Measurements from ENCODE around the gene NDUFAF2. TPM values are rescaled to one million over a fixed set of nuclear protein-coding genes. Genes with fewer than 3 reads are reported as not detected.

NDUFAF2 gene
- polyA plus RNA-seq, 1 donor: 39.3 TPM

DNA sequence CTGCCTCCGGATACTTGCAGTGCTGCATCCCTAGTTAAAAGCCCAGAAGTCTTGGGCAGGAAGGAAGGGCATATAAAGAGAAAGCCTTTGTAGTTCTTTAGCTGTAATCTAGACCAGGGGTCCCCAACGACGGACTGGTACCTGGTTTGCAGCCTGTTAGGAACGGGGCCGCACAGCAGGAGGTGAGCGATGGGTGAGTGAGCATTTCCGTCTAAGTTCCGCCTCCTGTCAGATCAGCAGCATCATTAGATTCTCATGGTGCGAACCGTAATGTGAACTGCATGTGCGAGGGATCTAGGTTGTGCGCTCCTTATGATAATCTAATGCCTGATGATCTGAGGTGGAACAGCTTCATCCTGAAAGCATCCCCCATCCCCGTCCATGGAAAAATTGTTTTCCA is 218.9 kb downstream of the NDUFAF2 start:
- Histone ChIP-seq H3K27me3 (ENCODE audit: control insufficient read depth, insufficient read depth, low read length) (no peaks in the 10 kb centered on the region), H3K27ac (ENCODE audit: low read length) (no peak overlapping the region), H3K4me3 (ENCODE audit: low read length) (no peak overlapping the region), H3K4me1 (ENCODE audit: control insufficient read depth, insufficient read depth, low read length) (peaks cover 2% of the 10 kb centered on the region), H3K9me3 (ENCODE audit: control insufficient read depth, low read depth, low read length) (no peaks in the 10 kb centered on the region), H3K36me3 (ENCODE audit: control insufficient read depth, insufficient read depth, low read length) (peaks cover 10% of the 10 kb centered on the region)
- 60% methylated on average over 1 of the region's 13 CpGs for WGBS (ENCODE audit: insufficient coverage, low lambda C conversion rate)
- DNase-seq: no peak

GRCh38 chr5:61167382-61167781 is 222.4 kb downstream of the NDUFAF2 start:
- Histone ChIP-seq H3K36me3 (ENCODE audit: control insufficient read depth, insufficient read depth, low read length) (no peaks in the 10 kb centered on the region), H3K4me3 (ENCODE audit: low read length) (no peak overlapping the region), H3K4me1 (ENCODE audit: control insufficient read depth, insufficient read depth, low read length) (peaks cover 2% of the 10 kb centered on the region), H3K9me3 (ENCODE audit: control insufficient read depth, low read depth, low read length) (no peaks in the 10 kb centered on the region), H3K27me3 (ENCODE audit: control insufficient read depth, insufficient read depth, low read length) (no peaks in the 10 kb centered on the region), H3K27ac (ENCODE audit: low read length) (no peak overlapping the region)
- WGBS (ENCODE audit: insufficient coverage, low lambda C conversion rate): 84% methylated on average over 3 of the region's 4 CpGs
- peak; percentile 5 to 37 for DNase-seq

DNA sequence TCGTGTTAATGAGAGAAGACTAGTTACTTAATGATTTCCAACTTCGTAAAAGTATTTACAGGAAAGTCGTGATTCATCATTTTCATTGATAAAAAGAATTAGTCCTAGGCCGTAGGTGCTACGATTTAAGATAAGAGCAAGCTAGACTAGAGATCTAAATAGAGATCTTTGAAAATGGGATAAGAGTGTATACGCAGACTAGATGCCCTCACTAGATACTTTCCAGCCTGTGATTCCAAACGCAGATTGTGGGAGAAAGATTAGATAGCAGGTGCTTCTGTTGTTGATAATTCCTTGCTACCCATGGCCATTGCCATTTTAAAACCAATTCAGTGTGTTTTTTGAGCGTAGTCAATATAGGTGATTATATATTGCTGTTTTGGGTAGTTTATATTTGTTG is 223.9 kb downstream of the NDUFAF2 start:
- Histone ChIP-seq H3K4me3 (ENCODE audit: low read length) (no peak overlapping the region), H3K27me3 (ENCODE audit: control insufficient read depth, insufficient read depth, low read length) (no peaks in the 10 kb centered on the region), H3K27ac (ENCODE audit: low read length) (no peak overlapping the region), H3K9me3 (ENCODE audit: control insufficient read depth, low read depth, low read length) (no peaks in the 10 kb centered on the region), H3K4me1 (ENCODE audit: control insufficient read depth, insufficient read depth, low read length) (no peaks in the 10 kb centered on the region), H3K36me3 (ENCODE audit: control insufficient read depth, insufficient read depth, low read length) (no peaks in the 10 kb centered on the region)
- 71% methylated on average over 5 of the region's 8 CpGs for WGBS (ENCODE audit: insufficient coverage, low lambda C conversion rate)
- no peak for DNase-seq

DNA sequence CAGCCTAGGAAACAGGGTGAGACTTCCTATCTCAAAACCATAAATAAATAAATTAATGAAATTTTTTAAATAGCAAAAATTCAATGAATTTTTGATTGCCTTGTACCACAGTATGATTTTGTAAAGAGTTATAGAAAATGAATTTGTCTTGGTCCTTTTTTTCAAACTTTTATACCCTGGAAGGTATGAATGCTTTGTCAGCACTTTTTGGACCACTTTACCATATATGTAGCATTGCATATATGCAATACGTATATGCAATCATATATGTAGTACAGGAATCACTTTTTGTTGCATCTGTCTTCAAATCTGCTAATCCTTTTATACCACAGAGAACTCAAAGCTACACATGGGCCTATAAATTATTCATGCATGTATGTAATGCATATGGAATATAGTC is 226.5 kb downstream of the NDUFAF2 start:
- WGBS (ENCODE audit: insufficient coverage, low lambda C conversion rate): no CpG with 5 or more reads among the region's 1 CpG
- H3K4me3 ChIP-seq (ENCODE audit: low read length): no peak overlapping the region
- no peaks in the 10 kb centered on the region for H3K4me1 ChIP-seq (ENCODE audit: control insufficient read depth, insufficient read depth, low read length)
- no peaks in the 10 kb centered on the region for H3K9me3 ChIP-seq (ENCODE audit: control insufficient read depth, low read depth, low read length)
- H3K27me3 ChIP-seq (ENCODE audit: control insufficient read depth, insufficient read depth, low read length): no peaks in the 10 kb centered on the region
- no peaks in the 10 kb centered on the region for H3K36me3 ChIP-seq (ENCODE audit: control insufficient read depth, insufficient read depth, low read length)
- DNase-seq: no peak
- no peak overlapping the region for H3K27ac ChIP-seq (ENCODE audit: low read length)

GRCh38 chr5:61176631-61177030 is 231.6 kb downstream of the NDUFAF2 start:
- no peaks in the 10 kb centered on the region for H3K9me3 ChIP-seq (ENCODE audit: control insufficient read depth, low read depth, low read length)
- H3K4me1 ChIP-seq (ENCODE audit: control insufficient read depth, insufficient read depth, low read length): no peaks in the 10 kb centered on the region
- no peak overlapping the region for H3K27ac ChIP-seq (ENCODE audit: low read length)
- H3K36me3 ChIP-seq (ENCODE audit: control insufficient read depth, insufficient read depth, low read length): no peaks in the 10 kb centered on the region
- DNase-seq: no peak
- H3K27me3 ChIP-seq (ENCODE audit: control insufficient read depth, insufficient read depth, low read length): no peaks in the 10 kb centered on the region
- H3K4me3 ChIP-seq (ENCODE audit: low read length): no peak overlapping the region
- WGBS (ENCODE audit: insufficient coverage, low lambda C conversion rate): no CpG with 5 or more reads among the region's 3 CpGs

DNA sequence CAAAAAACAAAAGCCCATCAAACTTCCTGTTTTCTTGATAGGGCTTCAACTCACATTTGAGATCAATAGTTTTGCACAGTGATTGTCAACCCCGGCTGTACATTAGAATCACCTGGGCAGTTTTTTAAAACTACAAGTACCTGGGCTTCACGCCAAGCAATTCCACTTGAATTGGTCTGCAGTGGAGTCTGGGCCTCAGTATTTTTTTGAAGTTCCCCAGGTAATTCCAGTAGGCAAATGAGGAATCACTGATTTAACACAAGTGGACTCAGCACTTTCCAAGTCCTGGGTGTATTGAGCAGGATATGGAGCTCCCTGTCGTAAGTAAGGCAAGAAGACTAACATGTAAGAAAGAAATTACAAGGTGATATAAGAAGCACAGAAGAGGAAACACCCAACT is 232.1 kb downstream of the NDUFAF2 start:
- Histone ChIP-seq H3K4me1 (ENCODE audit: control insufficient read depth, insufficient read depth, low read length) (no peaks in the 10 kb centered on the region), H3K9me3 (ENCODE audit: control insufficient read depth, low read depth, low read length) (no peaks in the 10 kb centered on the region), H3K36me3 (ENCODE audit: control insufficient read depth, insufficient read depth, low read length) (no peaks in the 10 kb centered on the region), H3K4me3 (ENCODE audit: low read length) (no peak overlapping the region), H3K27ac (ENCODE audit: low read length) (no peak overlapping the region), H3K27me3 (ENCODE audit: control insufficient read depth, insufficient read depth, low read length) (no peaks in the 10 kb centered on the region)
- WGBS (ENCODE audit: insufficient coverage, low lambda C conversion rate): 100% methylated on average over 1 of the region's 3 CpGs
- DNase-seq: no peak

DNA sequence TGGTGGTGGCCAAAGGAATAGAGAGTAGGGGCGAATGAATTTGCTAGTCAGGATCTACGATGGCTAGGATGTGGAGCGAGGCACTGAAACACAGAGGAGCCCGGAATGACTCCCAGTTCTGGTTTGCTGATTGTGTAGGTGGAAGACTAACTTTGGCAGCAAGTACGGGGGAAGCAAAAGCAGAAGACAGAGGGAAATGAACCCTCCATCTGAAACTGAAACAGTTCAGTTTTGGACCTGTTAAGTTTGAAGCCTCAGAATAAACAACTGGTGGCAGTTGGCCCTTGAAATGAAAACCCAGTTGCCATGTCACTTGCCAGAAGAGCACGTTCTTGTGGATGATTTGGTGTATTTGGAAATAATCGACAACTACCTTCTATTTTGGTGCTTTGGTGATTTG is 232.7 kb downstream of the NDUFAF2 start:
- H3K9me3 ChIP-seq (ENCODE audit: control insufficient read depth, low read depth, low read length): no peaks in the 10 kb centered on the region
- H3K4me1 ChIP-seq (ENCODE audit: control insufficient read depth, insufficient read depth, low read length): no peaks in the 10 kb centered on the region
- H3K36me3 ChIP-seq (ENCODE audit: control insufficient read depth, insufficient read depth, low read length): no peaks in the 10 kb centered on the region
- no peak overlapping the region for H3K27ac ChIP-seq (ENCODE audit: low read length)
- no peak for DNase-seq
- H3K27me3 ChIP-seq (ENCODE audit: control insufficient read depth, insufficient read depth, low read length): no peaks in the 10 kb centered on the region
- WGBS (ENCODE audit: insufficient coverage, low lambda C conversion rate): no CpG with 5 or more reads among the region's 7 CpGs
- no peak overlapping the region for H3K4me3 ChIP-seq (ENCODE audit: low read length)

DNA sequence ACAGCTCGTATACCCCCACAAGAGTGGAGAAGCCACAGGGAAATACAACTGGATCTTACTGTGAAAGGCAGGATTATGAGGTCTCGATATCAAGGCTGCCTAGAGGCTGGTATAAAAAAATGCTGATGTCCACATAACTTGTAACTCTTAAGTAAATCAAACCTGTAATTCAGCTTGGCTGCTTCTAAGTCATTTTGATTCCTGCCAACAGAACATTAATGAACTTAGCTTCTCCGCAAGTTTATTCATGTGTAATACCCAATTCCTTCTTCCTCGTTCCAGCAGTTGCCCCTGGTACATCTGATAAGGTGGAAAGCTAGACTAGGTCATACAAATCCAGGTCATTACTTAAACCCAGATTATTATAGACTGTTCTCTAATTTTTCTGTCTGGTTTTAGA is 233.7 kb downstream of the NDUFAF2 start:
- Histone ChIP-seq H3K27ac (ENCODE audit: low read length) (no peak overlapping the region), H3K27me3 (ENCODE audit: control insufficient read depth, insufficient read depth, low read length) (no peaks in the 10 kb centered on the region), H3K4me1 (ENCODE audit: control insufficient read depth, insufficient read depth, low read length) (no peaks in the 10 kb centered on the region), H3K36me3 (ENCODE audit: control insufficient read depth, insufficient read depth, low read length) (no peaks in the 10 kb centered on the region), H3K4me3 (ENCODE audit: low read length) (no peak overlapping the region), H3K9me3 (ENCODE audit: control insufficient read depth, low read depth, low read length) (no peaks in the 10 kb centered on the region)
- 40% methylated on average over 1 of the region's 4 CpGs for WGBS (ENCODE audit: insufficient coverage, low lambda C conversion rate)
- no peak for DNase-seq

DNA sequence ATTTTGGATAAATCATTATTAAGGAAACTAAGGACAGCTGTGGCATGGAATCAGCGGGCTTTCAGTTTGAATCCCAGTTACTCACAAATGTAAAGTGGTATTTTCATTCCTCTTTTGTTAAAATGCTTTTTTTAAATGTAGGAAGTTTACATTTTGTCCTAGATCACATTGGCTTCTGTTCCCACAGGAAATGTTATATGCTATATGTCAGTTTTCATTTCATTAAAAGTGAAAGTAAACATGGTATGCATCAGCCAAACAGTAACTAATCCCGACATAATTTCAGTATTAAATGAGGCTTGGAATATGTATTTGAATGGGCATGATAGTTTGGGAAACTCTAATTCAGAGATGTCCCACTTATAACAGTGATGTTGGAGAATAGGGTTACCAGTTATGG is 235.9 kb downstream of the NDUFAF2 start:
- no peaks in the 10 kb centered on the region for H3K27me3 ChIP-seq (ENCODE audit: control insufficient read depth, insufficient read depth, low read length)
- H3K4me3 ChIP-seq (ENCODE audit: low read length): no peak overlapping the region
- no peak overlapping the region for H3K27ac ChIP-seq (ENCODE audit: low read length)
- DNase-seq: no peak
- WGBS (ENCODE audit: insufficient coverage, low lambda C conversion rate): no CpG with 5 or more reads among the region's 2 CpGs
- no peaks in the 10 kb centered on the region for H3K36me3 ChIP-seq (ENCODE audit: control insufficient read depth, insufficient read depth, low read length)
- no peaks in the 10 kb centered on the region for H3K9me3 ChIP-seq (ENCODE audit: control insufficient read depth, low read depth, low read length)
- no peaks in the 10 kb centered on the region for H3K4me1 ChIP-seq (ENCODE audit: control insufficient read depth, insufficient read depth, low read length)

GRCh38 chr5:61182449-61182848 is 237.4 kb downstream of the NDUFAF2 start:
- WGBS (ENCODE audit: insufficient coverage, low lambda C conversion rate): no CpG with 5 or more reads among the region's 2 CpGs
- no peaks in the 10 kb centered on the region for H3K27me3 ChIP-seq (ENCODE audit: control insufficient read depth, insufficient read depth, low read length)
- no peaks in the 10 kb centered on the region for H3K4me1 ChIP-seq (ENCODE audit: control insufficient read depth, insufficient read depth, low read length)
- no peak overlapping the region for H3K4me3 ChIP-seq (ENCODE audit: low read length)
- H3K9me3 ChIP-seq (ENCODE audit: control insufficient read depth, low read depth, low read length): no peaks in the 10 kb centered on the region
- H3K27ac ChIP-seq (ENCODE audit: low read length): no peak overlapping the region
- no peaks in the 10 kb centered on the region for H3K36me3 ChIP-seq (ENCODE audit: control insufficient read depth, insufficient read depth, low read length)
- peak in 1 of 2 donors; percentile 36 for DNase-seq

GRCh38 chr5:61183538-61183937 is 238.5 kb downstream of the NDUFAF2 start:
- no peak overlapping the region for H3K27ac ChIP-seq (ENCODE audit: low read length)
- DNase-seq: no peak
- 100% methylated on average over 1 of the region's 1 CpG for WGBS (ENCODE audit: insufficient coverage, low lambda C conversion rate)
- H3K9me3 ChIP-seq (ENCODE audit: control insufficient read depth, low read depth, low read length): no peaks in the 10 kb centered on the region
- H3K36me3 ChIP-seq (ENCODE audit: control insufficient read depth, insufficient read depth, low read length): no peaks in the 10 kb centered on the region
- H3K4me3 ChIP-seq (ENCODE audit: low read length): no peak overlapping the region
- no peaks in the 10 kb centered on the region for H3K4me1 ChIP-seq (ENCODE audit: control insufficient read depth, insufficient read depth, low read length)
- no peaks in the 10 kb centered on the region for H3K27me3 ChIP-seq (ENCODE audit: control insufficient read depth, insufficient read depth, low read length)

Measured in large intestine (tissue), 3 donors.